Measurements from ENCODE around the gene TACC2. TPM values are rescaled to one million over a fixed set of nuclear protein-coding genes. Genes with fewer than 3 reads are reported as not detected.

TACC2 gene
- total RNA-seq, 1 experiment from 2014 or later = 15.8 TPM

GRCh38 chr10:122165484-122166276 is 176.7 kb downstream of the TACC2 start:
- BruUV-seq (replicated peaks) = no TSS peak
- H3K9me3 ChIP-seq (ENCODE audit: insufficient read depth, low read depth) = no peaks in the 10 kb centered on the region
- TF ChIP-seq EZH2 (IDR thresholded peaks at IDR 0.05; ENCODE audit: low read depth) (no peak), CTCF (conservative IDR thresholded peaks at IDR 0.05) (no peak)
- intact Hi-C loops (cut with micrococcal nuclease; ENCODE audit: unreplicated experiment) = no loop called here
- H3K4me3 ChIP-seq = no peak overlapping the region
- POLR2A ChIA-PET (ENCODE audit: unreplicated experiment) = no interaction called here
- H3K9me2 ChIP-seq (ENCODE audit: insufficient read depth) = no peaks in the 10 kb centered on the region
- no peaks in the 10 kb centered on the region for H3F3A ChIP-seq (ENCODE audit: insufficient read depth, low read depth)
- no peaks in the 10 kb centered on the region for H3K79me2 ChIP-seq (ENCODE audit: low read depth)
- no peaks in the 10 kb centered on the region for H4K20me1 ChIP-seq (ENCODE audit: insufficient read depth)
- CTCF ChIA-PET = no interaction called here
- H3K36me3 ChIP-seq (ENCODE audit: low read depth) = no peaks in the 10 kb centered on the region
- no peak overlapping the region for H2AFZ ChIP-seq
- no peaks in the 10 kb centered on the region for H3K4me1 ChIP-seq (replicated peaks; ENCODE audit: insufficient read depth)
- no peaks in the 10 kb centered on the region for H3K27me3 ChIP-seq (ENCODE audit: insufficient read depth, low read depth)
- DNase-seq = no peak
- no peak overlapping the region for H3K4me2 ChIP-seq
- H3K27ac ChIP-seq = no peak overlapping the region

- Histone ChIP-seq H3F3A (ENCODE audit: insufficient read depth, low read depth) (no peaks in the 10 kb centered on the region), H3K4me2 (no peak overlapping the region), H3K36me3 (ENCODE audit: low read depth) (no peaks in the 10 kb centered on the region), H3K4me3 (no peak overlapping the region), H3K9me2 (ENCODE audit: insufficient read depth) (no peaks in the 10 kb centered on the region), H3K9me3 (ENCODE audit: insufficient read depth, low read depth) (no peaks in the 10 kb centered on the region), H3K4me1 (replicated peaks; ENCODE audit: insufficient read depth) (no peaks in the 10 kb centered on the region), H3K79me2 (ENCODE audit: low read depth) (no peaks in the 10 kb centered on the region), H4K20me1 (ENCODE audit: insufficient read depth) (no peaks in the 10 kb centered on the region), H2AFZ (no peak overlapping the region), H3K27me3 (ENCODE audit: insufficient read depth, low read depth) (no peaks in the 10 kb centered on the region), H3K27ac (no peak overlapping the region)
- CTCF ChIA-PET = no interaction called here
- POLR2A ChIA-PET (ENCODE audit: unreplicated experiment) = no interaction called here
- DNase-seq = no peak
- no TSS peak for BruUV-seq (replicated peaks)
- no peak for TF ChIP-seq CTCF (conservative IDR thresholded peaks at IDR 0.05)
- intact Hi-C loops (cut with micrococcal nuclease; ENCODE audit: unreplicated experiment) = no loop called here
Measured at GRCh38 chr10:122168101-122168500, 179.1 kb downstream of the TACC2 start.

GRCh38 chr10:122168598-122169394 is 179.8 kb downstream of the TACC2 start:
- H3K9me2 ChIP-seq (ENCODE audit: insufficient read depth) = no peaks in the 10 kb centered on the region
- H3K27me3 ChIP-seq (ENCODE audit: insufficient read depth, low read depth) = no peaks in the 10 kb centered on the region
- no peak overlapping the region for H2AFZ ChIP-seq
- TF ChIP-seq EZH2 (IDR thresholded peaks at IDR 0.05; ENCODE audit: low read depth) (no peak), CTCF (conservative IDR thresholded peaks at IDR 0.05) (no peak)
- no peaks in the 10 kb centered on the region for H3F3A ChIP-seq (ENCODE audit: insufficient read depth, low read depth)
- H3K9me3 ChIP-seq (ENCODE audit: insufficient read depth, low read depth) = no peaks in the 10 kb centered on the region
- intact Hi-C loops (cut with micrococcal nuclease; ENCODE audit: unreplicated experiment) = no loop called here
- H3K36me3 ChIP-seq (ENCODE audit: low read depth) = no peaks in the 10 kb centered on the region
- H3K4me3 ChIP-seq = no peak overlapping the region
- no peak overlapping the region for H3K4me2 ChIP-seq
- ChIA-PET CTCF (no interaction called here), POLR2A (ENCODE audit: unreplicated experiment) (no interaction called here)
- no peaks in the 10 kb centered on the region for H3K79me2 ChIP-seq (ENCODE audit: low read depth)
- H3K27ac ChIP-seq = no peak overlapping the region
- no peak for DNase-seq
- no peaks in the 10 kb centered on the region for H4K20me1 ChIP-seq (ENCODE audit: insufficient read depth)
- no TSS peak for BruUV-seq (replicated peaks)
- H3K4me1 ChIP-seq (replicated peaks; ENCODE audit: insufficient read depth) = no peaks in the 10 kb centered on the region
